ENCODE data around the gene GPNMB.

The GPNMB gene

DNA sequence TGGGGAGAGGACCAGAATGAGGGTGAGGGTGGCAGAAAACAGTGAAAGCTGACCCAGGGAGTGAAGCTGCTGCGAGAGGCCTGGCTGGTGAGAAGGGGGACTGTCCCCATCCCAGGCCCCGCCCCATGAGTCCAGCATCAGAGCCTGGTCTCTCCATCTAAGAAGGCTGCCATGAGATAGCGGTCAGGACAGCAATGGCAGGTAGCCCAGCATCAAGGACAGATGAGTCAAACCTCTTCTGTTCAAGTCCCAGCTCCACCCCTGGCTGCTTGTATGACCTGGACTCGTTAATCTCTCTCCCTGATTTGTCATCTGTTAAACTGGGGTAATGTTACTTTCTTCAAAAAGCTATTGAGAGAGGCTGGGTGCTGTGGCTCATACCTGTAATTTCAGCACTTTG is 22.2 kb downstream of the GPNMB start:
- DNase-seq (ENCODE audit: low read depth in 1 of 2, low spot score in 1 of 2), result no peak

DNA sequence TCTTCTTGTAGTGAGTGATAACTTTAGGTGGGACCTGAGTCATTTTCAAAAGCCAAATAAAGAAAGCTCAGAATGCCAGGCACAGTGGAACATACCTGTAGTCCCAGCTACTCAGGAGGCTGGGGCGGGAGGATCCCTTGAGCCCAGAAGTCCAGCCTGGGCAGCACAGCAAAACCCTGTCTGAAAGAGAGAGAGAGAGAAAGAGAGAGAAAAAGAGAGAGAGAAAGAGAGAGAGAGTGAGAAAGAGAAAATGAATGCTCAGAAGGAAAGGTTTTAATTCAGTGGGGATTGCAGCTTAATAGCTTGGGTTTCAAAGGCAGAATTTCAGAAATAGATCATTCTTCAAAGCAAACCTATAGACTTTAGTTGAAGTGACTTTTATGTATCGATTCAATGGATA is 25.7 kb downstream of the GPNMB start:
- no peak for DNase-seq (ENCODE audit: low read depth in 1 of 2, low spot score in 1 of 2)

DNA sequence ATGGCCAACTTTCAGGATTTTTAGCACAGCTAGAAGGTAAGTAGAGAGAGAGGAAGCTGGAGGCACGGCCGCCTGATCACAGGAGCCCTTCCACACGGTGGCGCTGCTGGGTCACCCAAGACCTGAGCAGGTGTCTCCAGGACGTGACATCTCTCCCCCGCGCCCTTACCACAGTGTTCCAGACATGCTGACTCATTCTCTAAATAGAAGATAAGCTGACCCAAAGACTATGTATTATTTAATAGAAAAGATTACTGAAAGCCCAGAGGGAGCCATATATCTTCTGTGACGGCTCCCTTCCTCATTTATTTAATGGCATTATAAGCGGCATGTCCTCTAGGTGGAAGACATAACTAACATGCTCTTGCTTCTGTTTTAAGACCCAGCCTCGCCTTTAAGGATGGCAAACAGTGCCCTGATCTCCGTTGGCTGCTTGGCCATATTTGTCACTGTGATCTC is 26.6 kb downstream of the GPNMB start:
- peak; percentile 76 to 86 for DNase-seq (ENCODE audit: low read depth in 1 of 2, low spot score in 1 of 2)

DNA sequence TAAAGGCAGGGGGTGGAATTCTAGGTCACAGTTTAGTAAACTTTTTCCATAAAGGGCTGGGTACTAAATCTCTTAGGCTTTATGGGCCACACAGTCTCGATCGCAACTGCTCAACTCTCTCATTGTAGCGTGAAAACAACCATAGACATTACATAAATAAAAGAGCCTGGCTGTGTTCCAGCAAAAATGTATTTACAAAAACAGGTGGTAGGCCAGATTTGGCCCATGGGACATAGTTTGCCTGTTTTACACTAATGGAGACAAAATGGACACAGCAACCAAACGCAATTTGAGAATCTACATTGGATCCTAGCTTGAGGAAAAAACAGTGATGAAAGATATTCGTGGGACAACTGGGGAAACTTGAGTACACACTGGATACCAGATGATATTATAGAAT is 29.3 kb downstream of the GPNMB start:
- DNase-seq (ENCODE audit: low read depth in 1 of 2, low spot score in 1 of 2), result no peak

DNA sequence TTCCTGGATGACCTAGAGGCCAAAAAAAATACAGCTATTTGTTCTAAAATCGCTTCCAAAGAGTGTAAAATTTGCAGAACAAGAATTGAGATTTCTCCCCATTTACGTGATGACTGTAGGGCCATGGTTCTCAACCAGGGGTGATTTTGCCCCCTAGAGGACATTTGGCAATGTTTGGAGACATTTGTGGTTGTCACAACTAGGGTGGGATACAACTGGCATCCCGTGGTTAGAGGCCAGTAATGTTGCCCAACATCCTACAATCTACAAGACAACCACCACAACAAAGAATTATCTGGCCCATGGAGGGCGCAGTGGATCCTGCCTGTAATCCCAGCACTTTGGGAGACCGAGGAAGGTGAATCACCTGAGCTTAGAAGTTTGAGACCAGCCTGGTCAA is 29.8 kb downstream of the GPNMB start:
- DNase-seq (ENCODE audit: low read depth in 1 of 2, low spot score in 1 of 2), result no peak

DNA sequence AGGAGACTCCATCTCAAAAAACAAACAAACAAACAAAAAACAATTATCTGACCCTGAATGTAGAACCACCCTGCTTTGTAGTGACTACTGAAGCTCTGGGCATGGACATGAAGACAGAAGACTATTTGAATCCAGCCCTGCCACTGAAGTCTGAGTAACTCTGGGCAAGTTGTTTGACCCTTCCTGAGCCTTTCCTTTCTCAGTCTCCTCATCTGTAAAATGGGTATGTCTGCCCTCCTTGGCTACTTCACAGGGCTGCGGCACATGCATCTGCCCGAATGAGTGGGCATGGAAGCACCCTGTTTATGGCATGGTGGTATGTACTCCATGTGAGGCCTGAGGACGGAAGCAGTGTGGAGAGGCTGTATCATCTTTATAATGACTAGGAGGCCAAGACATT is 30.4 kb downstream of the GPNMB start:
- DNase-seq (ENCODE audit: low read depth in 1 of 2, low spot score in 1 of 2), result no peak

DNA sequence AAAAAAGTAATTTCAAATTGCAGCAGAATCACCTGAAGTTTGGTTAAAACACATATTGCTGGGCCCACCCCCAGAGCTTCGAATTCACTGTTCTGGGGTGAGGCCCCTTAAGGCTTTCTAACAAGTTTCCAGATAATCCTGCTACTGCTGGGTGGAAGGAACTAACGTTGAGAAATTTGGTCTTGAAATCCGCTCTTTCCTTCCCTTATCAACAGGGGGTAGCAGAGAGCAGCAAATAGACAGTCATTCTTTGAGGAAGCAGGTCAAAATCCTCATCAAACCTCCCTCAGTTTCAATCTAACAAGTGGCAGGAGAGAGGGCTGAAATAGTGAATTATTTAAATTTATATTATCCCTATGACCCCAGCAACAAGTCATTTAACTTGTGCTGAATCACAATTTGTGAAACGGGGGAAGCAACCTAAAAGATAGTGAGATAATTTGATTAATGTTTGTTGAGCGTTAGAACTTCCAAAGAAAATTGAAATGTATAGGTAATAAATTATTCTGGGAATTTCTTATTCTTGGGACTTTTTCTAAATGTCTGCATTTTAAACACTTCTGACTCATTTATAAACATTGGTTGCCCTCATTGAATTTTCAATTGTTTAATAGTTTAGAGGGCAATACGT is 30.9 kb downstream of the GPNMB start:
- DNase-seq (ENCODE audit: low read depth in 1 of 2, low spot score in 1 of 2), result peak in 1 of 2 donors; percentile 46

DNA sequence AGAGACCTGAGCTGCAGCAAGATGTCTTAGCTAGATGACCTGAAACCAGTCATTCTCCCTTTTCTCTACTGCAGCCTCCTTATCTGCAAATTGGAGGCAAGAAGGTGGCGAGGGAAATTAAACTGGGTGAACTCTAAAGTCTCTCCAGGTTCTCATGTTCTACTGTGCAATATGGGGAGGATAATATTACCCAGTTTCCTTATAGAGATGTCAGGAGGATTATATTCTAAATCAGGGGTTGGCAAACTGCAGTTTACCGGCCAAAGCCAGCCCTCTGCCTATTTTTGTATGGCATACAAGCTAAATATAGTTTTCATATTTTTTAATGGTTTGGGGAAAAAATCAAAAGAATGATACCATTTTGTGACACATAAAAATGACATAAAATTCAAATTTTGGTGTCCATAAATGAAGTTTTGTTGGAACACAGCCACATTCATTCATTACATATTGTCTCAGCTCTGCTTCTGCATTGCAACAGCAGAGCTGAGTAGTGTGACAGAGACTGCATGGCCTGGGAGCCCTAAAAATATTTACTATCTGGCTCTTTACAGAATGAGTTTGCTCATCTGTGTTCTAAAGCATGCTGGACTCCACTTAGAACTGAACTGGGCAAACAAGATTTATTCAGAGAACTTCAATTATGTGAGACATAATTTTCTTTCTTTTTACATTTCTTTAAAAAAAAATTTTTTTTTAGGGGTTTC is 33.4 kb downstream of the GPNMB start:
- DNase-seq (ENCODE audit: low read depth in 1 of 2, low spot score in 1 of 2), result no peak

DNA sequence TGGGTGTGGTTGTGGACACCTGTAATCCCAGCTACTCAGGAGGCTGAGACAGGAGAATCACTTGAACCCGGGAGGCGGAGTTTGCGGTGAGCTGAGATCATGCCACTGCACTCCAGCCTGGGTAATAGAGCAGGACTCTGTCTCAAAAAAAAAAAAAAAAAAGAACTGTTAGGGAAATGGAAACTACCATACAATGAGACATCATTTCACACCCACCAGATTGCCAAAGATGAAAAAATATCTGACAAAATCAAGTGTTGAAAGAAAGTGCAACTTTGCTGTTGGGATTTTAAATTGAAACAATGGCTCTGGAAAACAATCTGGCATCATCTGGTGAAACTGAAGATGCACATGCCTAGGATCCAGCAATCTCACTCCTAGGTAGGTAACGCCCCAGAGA is 36.5 kb downstream of the GPNMB start:
- no peak for DNase-seq (ENCODE audit: low read depth in 1 of 2, low spot score in 1 of 2)

DNA sequence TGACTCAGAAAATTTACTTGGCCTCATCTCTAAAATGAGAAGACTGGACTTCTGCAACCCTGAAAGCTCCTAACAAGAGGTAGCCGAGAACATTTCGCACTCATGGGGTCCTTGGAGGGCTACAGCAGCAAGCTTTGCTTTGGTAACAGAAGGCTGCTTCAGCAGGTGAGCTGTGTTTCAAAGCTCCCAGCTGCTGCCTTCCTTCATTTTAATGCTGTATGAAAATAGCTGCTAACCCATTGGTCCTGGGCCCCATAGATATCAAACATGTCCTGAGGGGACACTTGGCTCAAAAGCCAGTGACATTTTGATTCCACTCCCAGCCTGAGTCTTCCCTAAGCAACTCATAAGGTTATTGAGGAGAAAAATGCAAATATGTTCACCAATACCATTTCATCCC is 38.3 kb downstream of the GPNMB start:
- no peak for DNase-seq (ENCODE audit: low read depth in 1 of 2, low spot score in 1 of 2)

DNA sequence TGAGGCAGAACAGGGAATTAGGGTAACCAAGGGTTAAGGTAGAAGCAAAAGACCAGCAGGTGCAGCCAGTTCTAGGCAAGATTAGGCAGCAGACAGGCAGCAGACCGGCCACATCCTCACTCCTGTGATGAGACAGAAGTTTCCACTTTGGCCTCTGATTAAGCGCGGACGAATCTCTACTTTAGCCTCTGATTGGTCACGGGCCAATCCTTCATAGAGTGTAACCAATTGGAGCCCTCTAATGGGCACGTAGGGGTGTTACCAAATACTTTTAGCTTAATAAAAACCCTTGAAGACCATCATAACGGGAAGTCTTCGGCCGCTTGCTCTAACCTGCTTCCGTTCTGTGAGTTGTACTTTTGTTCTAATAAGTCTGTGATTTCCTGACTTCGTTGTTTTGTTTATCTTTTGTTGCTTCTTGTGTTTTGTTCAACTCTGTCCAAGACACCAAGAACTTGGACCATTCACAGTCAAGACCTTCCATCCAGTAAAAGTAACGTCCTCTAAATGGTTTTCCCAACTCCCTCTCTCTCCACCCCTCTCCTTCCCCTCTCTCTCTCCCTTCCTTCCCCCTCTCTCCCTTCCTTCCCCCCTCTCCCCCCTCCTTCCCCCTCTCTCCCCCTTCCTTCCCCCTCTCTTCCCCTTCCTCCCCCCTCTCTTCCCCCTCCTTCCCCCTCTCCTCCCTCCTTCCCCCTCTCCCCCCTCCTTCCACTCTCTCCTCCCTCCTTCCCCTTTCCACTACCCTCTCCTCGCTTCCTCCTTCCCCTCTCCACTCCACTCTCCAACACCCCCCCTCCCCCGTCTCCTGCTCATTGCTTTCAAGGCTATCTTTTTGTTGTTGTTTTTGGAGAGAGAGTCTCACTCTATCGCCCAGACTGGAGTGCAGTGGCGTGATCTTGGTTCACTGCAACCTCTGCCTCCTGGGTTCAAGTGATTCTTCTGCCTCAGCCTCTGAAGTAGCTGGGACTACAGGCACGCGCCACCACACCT is 39.4 kb downstream of the GPNMB start:
- no peak for DNase-seq (ENCODE audit: low read depth in 1 of 2, low spot score in 1 of 2)

DNA sequence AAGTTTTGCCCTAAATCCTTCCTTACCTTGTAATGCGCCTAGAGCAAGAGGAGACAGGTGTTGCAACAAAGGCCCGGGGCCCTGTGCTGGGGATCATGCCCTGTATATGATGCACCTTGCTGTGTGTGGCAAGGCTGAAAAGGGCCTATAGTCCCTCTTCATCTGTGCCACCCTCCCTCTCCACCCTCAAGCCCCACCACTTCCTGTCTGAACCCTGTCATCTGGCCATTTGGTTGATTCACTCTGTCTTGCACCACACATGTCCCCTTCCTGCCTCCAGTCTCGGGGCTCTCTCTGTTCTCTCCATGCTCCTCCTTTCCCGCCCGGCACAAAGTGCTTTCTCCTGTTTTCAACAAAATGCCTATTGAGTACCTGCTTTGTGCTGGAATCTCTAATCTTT is 41.0 kb downstream of the GPNMB start:
- no peak for DNase-seq (ENCODE audit: low read depth in 1 of 2, low spot score in 1 of 2)

DNA sequence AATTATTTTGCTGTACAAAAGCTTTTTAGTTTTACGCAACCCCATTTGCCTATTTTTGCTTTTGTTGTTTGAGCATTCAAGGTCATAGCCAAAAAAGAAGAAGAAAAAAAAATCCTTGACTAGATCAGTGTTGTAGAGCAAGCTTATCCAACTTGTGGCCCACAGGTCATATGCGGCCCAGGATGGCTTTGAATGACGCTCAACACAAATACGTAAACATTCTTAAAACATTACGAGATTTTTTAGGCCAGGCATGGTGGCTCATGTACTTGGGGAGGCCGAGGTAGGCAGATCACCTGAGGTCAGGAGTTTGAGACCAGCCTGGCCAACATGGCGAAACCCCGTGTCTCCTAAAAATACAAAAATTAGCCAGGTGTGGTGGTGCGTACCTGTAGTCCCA is 44.4 kb downstream of the GPNMB start:
- no peak for DNase-seq (ENCODE audit: low read depth in 1 of 2, low spot score in 1 of 2)

DNA sequence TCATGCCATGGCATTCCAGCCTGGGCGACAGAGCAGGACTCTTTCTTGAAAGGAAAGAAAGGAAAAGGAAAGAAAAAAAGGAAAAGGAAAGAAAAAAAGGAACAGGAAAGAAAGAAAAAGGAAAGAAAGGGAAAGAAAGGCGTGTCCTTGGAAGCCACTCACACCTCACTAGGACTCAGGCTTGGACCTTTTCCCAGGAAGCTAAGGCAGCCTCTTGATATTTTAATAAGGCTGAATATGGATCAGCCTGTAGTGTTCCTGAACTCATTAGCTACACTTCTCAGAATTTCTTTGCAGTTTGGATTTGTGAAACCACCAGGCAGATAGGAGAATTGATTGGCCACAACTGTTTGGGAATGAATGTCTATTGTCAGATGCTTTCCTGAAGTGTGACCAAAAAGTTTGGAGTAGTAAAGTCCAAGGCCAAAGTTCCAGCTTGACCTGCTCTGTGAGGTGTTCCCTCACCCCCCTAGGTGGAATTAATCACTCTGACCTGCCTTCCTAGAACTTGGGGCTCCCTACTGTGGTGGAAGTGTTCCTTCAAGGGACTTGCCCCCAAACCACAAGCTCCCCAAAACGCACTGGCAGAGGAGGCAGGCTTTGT is 45.5 kb downstream of the GPNMB start:
- DNase-seq (ENCODE audit: low read depth in 1 of 2, low spot score in 1 of 2), result no peak

DNA sequence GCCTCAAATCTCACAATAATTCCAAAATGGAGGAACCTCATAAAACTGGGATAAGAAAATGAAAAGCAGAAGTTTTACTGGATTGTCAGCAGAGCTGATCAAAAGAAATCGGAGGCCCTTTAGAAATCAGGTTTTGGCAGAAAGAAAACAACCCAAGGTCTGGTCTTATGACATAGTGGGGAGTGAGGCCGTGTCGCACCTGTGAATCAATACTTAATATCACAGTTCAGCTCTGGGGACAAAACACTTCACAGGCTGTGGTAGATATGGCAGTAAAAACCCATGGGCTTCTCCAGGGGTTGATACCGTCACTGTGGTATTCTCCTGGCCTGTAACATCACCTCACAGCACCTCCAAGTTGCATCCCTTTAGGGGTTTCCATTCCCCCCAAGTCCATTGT is 46.0 kb downstream of the GPNMB start:
- no peak for DNase-seq (ENCODE audit: low read depth in 1 of 2, low spot score in 1 of 2)

DNA sequence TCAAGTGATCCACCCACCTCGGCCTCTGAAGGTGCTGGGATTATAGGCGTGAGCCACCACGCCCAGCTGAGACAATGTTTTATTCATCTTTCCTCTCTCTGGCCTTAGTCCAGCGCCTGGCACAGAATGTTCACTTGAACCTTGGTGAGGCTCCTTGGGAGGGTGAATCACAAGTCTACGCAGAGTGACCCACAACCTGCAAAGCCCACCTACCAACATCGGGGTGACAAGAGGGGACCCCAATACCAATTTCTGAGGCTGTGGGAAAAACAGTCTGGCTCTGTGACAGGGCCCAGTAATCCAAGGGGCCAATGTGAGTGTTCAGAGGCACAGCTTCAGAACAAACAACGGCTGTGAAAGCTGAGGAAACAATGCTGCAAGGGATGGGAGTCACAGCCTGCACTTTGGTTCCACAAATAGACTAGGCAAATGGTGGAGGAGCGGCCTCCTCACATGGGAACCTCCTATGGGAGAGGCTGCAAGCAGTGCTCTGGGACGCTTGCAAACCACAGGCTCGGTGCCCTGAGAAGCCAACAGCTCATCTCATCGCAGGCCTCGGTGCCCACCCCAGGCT is 47.0 kb downstream of the GPNMB start:
- DNase-seq (ENCODE audit: low read depth in 1 of 2, low spot score in 1 of 2), result no peak

DNA sequence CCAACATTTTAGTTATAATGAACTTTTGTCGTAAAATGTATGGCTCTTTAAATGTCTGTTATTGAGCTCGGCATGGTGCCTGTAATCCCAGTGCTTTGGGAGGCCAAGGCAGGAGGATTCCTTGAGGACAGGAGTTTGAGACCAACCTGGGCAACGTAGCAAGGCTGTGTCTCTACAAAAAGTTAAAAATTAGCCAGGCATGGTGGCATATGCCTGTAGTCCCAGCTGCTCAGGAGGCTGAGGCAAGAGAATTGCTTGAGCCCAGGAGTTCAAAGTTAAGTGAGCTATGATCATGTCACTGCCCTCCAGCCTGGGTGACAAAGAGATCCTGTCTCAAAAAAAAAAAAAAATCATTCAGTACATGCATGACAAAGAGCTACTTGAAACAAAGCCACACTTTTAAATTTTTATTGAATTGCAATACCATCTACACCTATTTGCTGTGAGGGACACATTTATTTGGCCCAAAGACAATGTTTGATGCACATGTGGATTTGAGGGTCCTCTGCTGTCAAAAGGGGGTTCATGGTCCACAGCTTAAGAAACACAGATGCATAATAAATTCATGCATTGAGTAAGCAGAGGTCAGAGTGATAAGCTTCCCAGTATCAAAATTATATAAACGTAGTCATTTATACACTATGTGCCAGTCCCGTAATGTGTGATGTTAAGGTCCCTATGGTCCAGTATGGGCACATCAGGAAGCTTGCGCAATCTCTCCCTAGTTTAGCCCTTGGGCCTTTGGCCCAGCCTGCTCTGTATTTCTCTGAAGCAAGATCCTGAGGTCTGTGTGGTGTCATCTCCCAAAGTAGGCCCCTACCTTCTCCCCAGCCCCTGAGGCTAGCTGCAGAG is 48.2 kb downstream of the GPNMB start:
- DNase-seq (ENCODE audit: low read depth in 1 of 2, low spot score in 1 of 2), result no peak

DNA sequence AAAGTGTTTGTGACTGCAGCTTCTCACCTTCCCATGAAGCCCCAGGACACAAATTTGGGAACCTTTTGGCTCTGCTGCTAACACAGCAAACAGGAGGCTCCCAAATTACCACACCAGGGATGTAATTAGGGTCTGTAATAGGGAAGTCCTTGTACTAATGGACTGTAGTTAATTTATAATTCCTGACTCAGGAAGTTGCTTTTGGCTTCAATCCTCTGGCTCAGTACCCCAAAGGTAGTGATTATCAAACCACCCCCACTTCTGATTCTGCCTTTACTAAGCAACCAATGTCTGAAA is 48.8 kb downstream of the GPNMB start:
- no peak for DNase-seq (ENCODE audit: low read depth in 1 of 2, low spot score in 1 of 2)

DNA sequence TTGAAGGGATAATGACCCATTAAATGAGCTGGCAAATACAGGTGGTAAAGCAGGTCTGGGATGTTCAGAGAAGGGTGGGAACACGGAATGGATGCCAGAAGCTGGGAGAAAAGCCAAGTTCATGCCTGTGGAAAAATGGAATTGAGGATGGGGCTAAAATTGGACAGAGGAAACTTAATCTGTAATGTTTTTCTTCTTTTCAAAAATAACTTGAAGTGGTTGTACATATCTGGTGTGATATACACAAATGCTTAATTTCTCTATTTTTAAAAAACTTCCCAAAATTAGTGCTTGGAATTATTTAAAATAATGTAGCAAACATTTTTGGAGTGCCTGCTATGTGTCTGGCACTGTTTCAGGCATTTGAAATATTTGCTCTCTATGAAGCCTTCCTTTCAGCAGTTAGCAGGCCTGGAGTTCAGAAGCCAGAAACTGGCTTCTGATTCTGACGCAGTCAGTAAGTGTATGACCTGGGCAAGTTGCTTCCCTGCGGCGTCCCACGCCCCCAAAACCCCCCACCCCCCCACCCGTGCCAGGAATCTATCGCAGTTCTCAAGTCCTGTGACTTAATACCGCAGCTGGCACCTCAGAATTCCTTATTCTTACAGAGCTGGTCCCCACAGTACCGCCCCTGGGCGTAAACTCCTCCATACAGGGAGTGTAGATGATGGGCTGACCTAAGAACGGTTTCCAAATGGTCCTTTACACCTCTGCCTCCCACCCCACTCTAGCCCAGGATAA is 51.7 kb downstream of the GPNMB start:
- no peak for DNase-seq (ENCODE audit: low read depth in 1 of 2, low spot score in 1 of 2)

Measured in activated CD4-positive, alpha-beta T cell treated with anti-CD3 and anti-CD28 coated beads, Interleukin-2, amount 50 U/mL, for 24 hours (primary cell).